SK-N-SH (cell line): ENCODE measurements around the gene SCARB2. TPM values are rescaled to one million over a fixed set of nuclear protein-coding genes. Genes with fewer than 3 reads are reported as not detected.

Experiments used
- CTCF ChIA-PET: fragments of 300-600, 350-600 bp; formaldehyde crosslinking; extraction: SDS; loops from one replicate; lab custom pipeline; 2021; lab: Yijun Ruan, JAX
- POLR2A ChIA-PET: fragments of 350-600 bp; sonication (Branson Sonifier 250); formaldehyde crosslinking; extraction: SDS; loops from one replicate; lab custom pipeline; 2020; ENCODE audit warnings: antibody characterized with exemption, inconsistent platforms; lab: Yijun Ruan, JAX
- DNase-seq: peaks from one replicate; pipeline ENCODE4 v3.0.0; 2012
- H2AFZ ChIP-seq: fragments of 200-600 bp; sonication (generic); 2 replicates; pipeline ENCODE4 v1.8.1; 2016; ENCODE audit warnings: antibody characterized with exemption, mild to moderate bottlenecking, low read depth
- H3F3A ChIP-seq: fragments of 200-600 bp; sonication (generic); replicated peaks from 2 replicates; pipeline ENCODE3; 2016; ENCODE audit warnings: antibody characterized with exemption, mild to moderate bottlenecking; ENCODE audit not compliant: insufficient read depth
- H3K27ac ChIP-seq, 2 experiments: fragments of 200-500 bp in 1 of 2; fragments of 200-600 bp in 1 of 2; sonication (Bioruptor generic) in 1 of 2; sonication (generic), shearing (Covaris generic) in 1 of 2; 2 replicates each; pipeline versions ENCODE4 v1.5.1 to v1.6.1; 2014 to 2016; ENCODE audit warnings: low read depth in 2 of 2, inconsistent platforms in 1 of 2, low read length in 1 of 2, mild to moderate bottlenecking in 1 of 2, mixed read lengths in 1 of 2
- H3K27me3 ChIP-seq: fragments of 200-600 bp; sonication (generic), shearing (Covaris generic); 2 replicates; pipeline ENCODE4 v1.6.1; 2016; ENCODE audit warnings: mixed run types; ENCODE audit not compliant: insufficient read depth
- H3K36me3 ChIP-seq, 2 experiments: fragments of 200-500 bp in 1 of 2; fragments of 200-600 bp in 1 of 2; sonication (Bioruptor generic) in 1 of 2; sonication (generic) in 1 of 2; replicated peaks in 1 of 2; 2 replicates each; pipeline versions ENCODE3 to v1.5.1; 2014 to 2016; ENCODE audit warnings: low read length in 1 of 2, mild to moderate bottlenecking in 1 of 2; ENCODE audit not compliant: insufficient read depth in 2 of 2, control insufficient read depth in 1 of 2
- H3K4me1 ChIP-seq, 2 experiments: fragments of 200-500 bp in 1 of 2; fragments of 200-600 bp in 1 of 2; sonication (Bioruptor generic) in 1 of 2; sonication (generic), shearing (Covaris generic) in 1 of 2; 2 replicates each; pipeline versions ENCODE4 v1.5.1 to v1.6.1; 2014 to 2016; ENCODE audit warnings: low read depth in 1 of 2, low read length in 1 of 2, mixed run types in 1 of 2; ENCODE audit not compliant: insufficient read depth in 2 of 2, control insufficient read depth in 1 of 2
- H3K4me2 ChIP-seq: fragments of 200-600 bp; sonication (generic), shearing (Covaris generic); 2 replicates; pipeline ENCODE4 v1.6.1; 2017; ENCODE audit warnings: mixed run types
- H3K4me3 ChIP-seq, 2 experiments: fragments of 200-500 bp in 1 of 2; fragments of 200-600 bp in 1 of 2; sonication (Bioruptor generic) in 1 of 2; sonication (generic), shearing (Covaris generic) in 1 of 2; 2 replicates each; pipeline versions ENCODE4 v1.5.1 to v1.8.1; 2014 to 2016; ENCODE audit warnings: low read depth in 2 of 2, inconsistent platforms in 1 of 2, low read length in 1 of 2, mild to moderate bottlenecking in 1 of 2, mixed read lengths in 1 of 2, moderate library complexity in 1 of 2
- H3K79me2 ChIP-seq: fragments of 200-600 bp; sonication (generic); 2 replicates; pipeline ENCODE4 v1.8.1; 2017; ENCODE audit warnings: mild to moderate bottlenecking; ENCODE audit not compliant: insufficient read depth
- H3K9ac ChIP-seq: fragments of 200-600 bp; sonication (generic); 2 replicates; pipeline ENCODE4 v1.6.1; 2017; ENCODE audit warnings: mixed run types
- H3K9me2 ChIP-seq: fragments of 200-600 bp; sonication (generic); 2 replicates; pipeline ENCODE4 v1.6.1; 2017; ENCODE audit warnings: mixed run types
- H3K9me3 ChIP-seq: fragments of 200-600 bp; sonication (generic); 2 replicates; pipeline ENCODE4 v1.6.1; 2017; ENCODE audit warnings: mixed run types, mild to moderate bottlenecking, moderate library complexity
- H4K20me1 ChIP-seq: fragments of 200-600 bp; sonication (generic); 2 replicates; pipeline ENCODE4 v1.6.1; 2017; ENCODE audit warnings: mild to moderate bottlenecking, mixed run types; ENCODE audit not compliant: insufficient read depth
- EZH2phosphoT487 ChIP-seq: fragments of 200-600 bp; sonication (generic); IDR thresholded peaks from 2 replicates; pipeline ENCODE4 v1.6.1; 2017; ENCODE audit warnings: low read depth, mixed run types, mild to moderate bottlenecking, antibody characterized with exemption, moderate library complexity, borderline replicate concordance
- FOSL2 ChIP-seq: IDR thresholded peaks from 2 replicates; pipeline ENCODE4 v1.4.0; 2012; ENCODE audit warnings: low read depth, mild to moderate bottlenecking, moderate library complexity, borderline replicate concordance
- FOXM1 ChIP-seq: IDR thresholded peaks from 2 replicates; pipeline ENCODE4 v1.4.0; 2012; ENCODE audit warnings: low read depth, mild to moderate bottlenecking
- GABPA ChIP-seq: IDR thresholded peaks from 2 replicates; pipeline ENCODE4 v1.4.0; 2012; ENCODE audit warnings: low read depth, mild to moderate bottlenecking
- GATA2 ChIP-seq: sonication (generic); formaldehyde crosslinking; IDR thresholded peaks from 2 replicates; pipeline ENCODE4 v1.5.0; 2020; ENCODE audit warnings: mild to moderate bottlenecking, missing genetic modification reagents
- MEF2A ChIP-seq: IDR thresholded peaks from 2 replicates; pipeline ENCODE4 v1.4.0; 2012; ENCODE audit warnings: low read depth, borderline replicate concordance
- MXI1 ChIP-seq: IDR thresholded peaks from 2 replicates; pipeline ENCODE4 v1.6.1; 2012; ENCODE audit warnings: mild to moderate bottlenecking, low read depth, low read length, improper control_type of control experiment
- NFIC ChIP-seq: IDR thresholded peaks from 2 replicates; pipeline ENCODE4 v1.4.0; 2012; ENCODE audit warnings: borderline replicate concordance
- NRF1 ChIP-seq: IDR thresholded peaks from 2 replicates; pipeline ENCODE4 v1.6.1; 2012; ENCODE audit warnings: low read depth, mild to moderate bottlenecking, low read length
- POLR2AphosphoS5 ChIP-seq: IDR thresholded peaks from 2 replicates; pipeline ENCODE4 v1.6.1; 2012; ENCODE audit warnings: low read depth, low read length
- RFX5 ChIP-seq: IDR thresholded peaks from 2 replicates; pipeline ENCODE4 v1.6.1; 2012; ENCODE audit warnings: mild to moderate bottlenecking, improper control_type of control experiment, low read length
- RXRA ChIP-seq: IDR thresholded peaks from 2 replicates; pipeline ENCODE4 v1.4.0; 2012; ENCODE audit warnings: low read depth, mild to moderate bottlenecking, borderline replicate concordance
- SIN3A ChIP-seq: IDR thresholded peaks from 2 replicates; pipeline ENCODE4 v1.6.1; 2012; ENCODE audit warnings: low read depth, mild to moderate bottlenecking, low read length, moderate library complexity, borderline replicate concordance
- SMC3 ChIP-seq: IDR thresholded peaks from 2 replicates; pipeline ENCODE4 v1.6.1; 2012; ENCODE audit warnings: low read depth, low read length, improper control_type of control experiment
- TAF1 ChIP-seq: IDR thresholded peaks from 2 replicates; pipeline ENCODE4 v1.6.1; 2012; ENCODE audit warnings: low read depth, mild to moderate bottlenecking, low read length, moderate library complexity, borderline replicate concordance
- TEAD4 ChIP-seq: IDR thresholded peaks from 2 replicates; pipeline ENCODE4 v1.4.0; 2012; ENCODE audit warnings: mild to moderate bottlenecking, borderline replicate concordance; ENCODE audit not compliant: insufficient read depth
- WGBS: methylation state at CpG from one replicate; pipeline ENCODE4 v1.1.6; 2017; ENCODE audit warnings: low lambda C conversion rate; 5-methylcytosine and 5-hydroxymethylcytosine counted together
- polyA plus RNA-seq, 3 experiments: library from polyadenylated mRNA; depleted of rRNA; stranded (reverse); fragments of >200 nt; gene quantifications; 2 replicates each; pipeline ENCODE4 v1.2.3, GENCODE V29; 2012
- TF ChIP-seq, protein P1 (sequence below): IDR thresholded peaks from 2 replicates; pipeline ENCODE4 v1.4.0; 2012; ENCODE audit warnings: low read depth, borderline replicate concordance
- TF ChIP-seq, protein P2 (sequence below): fragments of 150-350 bp; IDR thresholded peaks from 2 replicates; pipeline ENCODE4 v1.6.1; 2017; ENCODE audit warnings: antibody characterized with exemption, low read length, low read depth, borderline replicate concordance
- TF ChIP-seq, protein P3 (sequence below): IDR thresholded peaks from 2 replicates; pipeline ENCODE4 v1.6.1; 2012; ENCODE audit warnings: mild to moderate bottlenecking, low read depth, low read length, moderate library complexity
- TF ChIP-seq, protein P4 (sequence below): fragments of 150-350 bp; IDR thresholded peaks from 2 replicates; pipeline ENCODE4 v1.6.1; 2016; ENCODE audit warnings: mild to moderate bottlenecking, low read depth, low read length
- TF ChIP-seq, protein P5 (sequence below): fragments of 200-600 bp; sonication (generic); IDR thresholded peaks from 2 replicates; pipeline ENCODE4 v1.6.1; 2017; ENCODE audit warnings: antibody characterized with exemption, mild to moderate bottlenecking, moderate library complexity

The SCARB2 gene
- polyA plus RNA-seq, 1 of the 3 experiments (the other 2 are of a cell fraction) = 82.6 TPM

DNA sequence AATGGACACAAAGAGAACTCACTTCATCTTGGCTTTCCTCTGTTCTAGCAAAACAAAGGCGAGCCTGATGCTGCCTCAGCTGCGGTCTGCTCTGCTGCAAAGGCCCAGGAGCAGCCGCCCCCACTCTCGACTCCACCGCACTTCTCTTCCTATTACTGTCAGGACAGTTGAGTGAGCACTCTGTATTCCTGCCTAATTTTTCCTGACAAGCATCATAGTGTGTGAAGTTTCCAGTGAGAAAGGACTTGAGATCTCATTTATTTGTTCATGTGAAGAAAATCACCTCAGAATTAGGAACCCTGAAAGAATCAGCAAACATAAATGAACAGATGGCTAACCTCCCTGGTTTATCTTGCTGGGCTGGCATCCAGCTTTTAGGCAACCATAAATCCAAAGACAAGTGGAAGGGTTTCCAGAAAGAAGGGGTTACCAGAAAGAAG lies 15.6 kb downstream of the SCARB2 start:
- H3K36me3 ChIP-seq = peaks cover 19 to 22% of the 10 kb centered on the region in 2 experiments
- H3K79me2 ChIP-seq = peaks cover 77% of the 10 kb centered on the region
- H3K4me3 ChIP-seq = 0 out of 4 replicates have a peak overlapping the region, but pooled peaks have one; percentile 1 to 14
- H3K4me2 ChIP-seq = peak overlapping the region; percentile 58
- no peaks in the 10 kb centered on the region for H3K9me3 ChIP-seq
- H3K27ac ChIP-seq = peak overlapping the region; percentile 73 to 99
- ChIA-PET POLR2A (interaction anchor here (0.7 to 2.9 kb wide), 5 partner anchors 10 to 109 kb away, joined by 3 to 16 read pairs (median 5); partner anchors contain the start of gene SCARB2), CTCF (interaction anchor here (0.7 to 5.9 kb wide), 4 partner anchors 8 to 18 kb away, joined by 4 to 37 read pairs (median 4); partner anchors contain the start of gene SCARB2)
- H3K9me2 ChIP-seq = no peaks in the 10 kb centered on the region
- WGBS = 11% methylated on average over 5 of the region's 5 CpGs
- DNase-seq = peak; percentile 58
- peaks cover 27% of the 10 kb centered on the region for H3F3A ChIP-seq
- peak overlapping the region; percentile 32 for H2AFZ ChIP-seq
- H3K9ac ChIP-seq = peak overlapping the region; percentile 9; the same call in 1 of the 2 replicates
- no peaks in the 10 kb centered on the region for H3K27me3 ChIP-seq
- peaks cover 4% of the 10 kb centered on the region; the same call in 1 of the 2 replicates for H4K20me1 ChIP-seq
- peaks cover 27 to 46% of the 10 kb centered on the region in 2 experiments for H3K4me1 ChIP-seq
- no peak for TF ChIP-seq EZH2phosphoT487
- TF ChIP-seq, protein P1, sequence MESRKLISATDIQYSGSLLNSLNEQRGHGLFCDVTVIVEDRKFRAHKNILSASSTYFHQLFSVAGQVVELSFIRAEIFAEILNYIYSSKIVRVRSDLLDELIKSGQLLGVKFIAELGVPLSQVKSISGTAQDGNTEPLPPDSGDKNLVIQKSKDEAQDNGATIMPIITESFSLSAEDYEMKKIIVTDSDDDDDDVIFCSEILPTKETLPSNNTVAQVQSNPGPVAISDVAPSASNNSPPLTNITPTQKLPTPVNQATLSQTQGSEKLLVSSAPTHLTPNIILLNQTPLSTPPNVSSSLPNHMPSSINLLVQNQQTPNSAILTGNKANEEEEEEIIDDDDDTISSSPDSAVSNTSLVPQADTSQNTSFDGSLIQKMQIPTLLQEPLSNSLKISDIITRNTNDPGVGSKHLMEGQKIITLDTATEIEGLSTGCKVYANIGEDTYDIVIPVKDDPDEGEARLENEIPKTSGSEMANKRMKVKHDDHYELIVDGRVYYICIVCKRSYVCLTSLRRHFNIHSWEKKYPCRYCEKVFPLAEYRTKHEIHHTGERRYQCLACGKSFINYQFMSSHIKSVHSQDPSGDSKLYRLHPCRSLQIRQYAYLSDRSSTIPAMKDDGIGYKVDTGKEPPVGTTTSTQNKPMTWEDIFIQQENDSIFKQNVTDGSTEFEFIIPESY = 0 out of 2 replicates have a peak, but pooled peaks have one; percentile 27
- TF ChIP-seq RFX5 = no peak
- no peak for TF ChIP-seq GABPA
- no peak for TF ChIP-seq SMC3
- TF ChIP-seq NFIC = peak; percentile 82; the same call in 1 of the 2 replicates
- TF ChIP-seq GATA2 (CRISPR knock-in tag) = peak; percentile 36; the same call in 1 of the 2 replicates
- TF ChIP-seq FOSL2 = no peak
- TF ChIP-seq NRF1 = no peak
- TF ChIP-seq TEAD4 = 0 out of 2 replicates have a peak, but pooled peaks have one; percentile 26
- TF ChIP-seq, protein P2, sequence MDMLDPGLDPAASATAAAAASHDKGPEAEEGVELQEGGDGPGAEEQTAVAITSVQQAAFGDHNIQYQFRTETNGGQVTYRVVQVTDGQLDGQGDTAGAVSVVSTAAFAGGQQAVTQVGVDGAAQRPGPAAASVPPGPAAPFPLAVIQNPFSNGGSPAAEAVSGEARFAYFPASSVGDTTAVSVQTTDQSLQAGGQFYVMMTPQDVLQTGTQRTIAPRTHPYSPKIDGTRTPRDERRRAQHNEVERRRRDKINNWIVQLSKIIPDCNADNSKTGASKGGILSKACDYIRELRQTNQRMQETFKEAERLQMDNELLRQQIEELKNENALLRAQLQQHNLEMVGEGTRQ = no peak
- TF ChIP-seq, protein P3, sequence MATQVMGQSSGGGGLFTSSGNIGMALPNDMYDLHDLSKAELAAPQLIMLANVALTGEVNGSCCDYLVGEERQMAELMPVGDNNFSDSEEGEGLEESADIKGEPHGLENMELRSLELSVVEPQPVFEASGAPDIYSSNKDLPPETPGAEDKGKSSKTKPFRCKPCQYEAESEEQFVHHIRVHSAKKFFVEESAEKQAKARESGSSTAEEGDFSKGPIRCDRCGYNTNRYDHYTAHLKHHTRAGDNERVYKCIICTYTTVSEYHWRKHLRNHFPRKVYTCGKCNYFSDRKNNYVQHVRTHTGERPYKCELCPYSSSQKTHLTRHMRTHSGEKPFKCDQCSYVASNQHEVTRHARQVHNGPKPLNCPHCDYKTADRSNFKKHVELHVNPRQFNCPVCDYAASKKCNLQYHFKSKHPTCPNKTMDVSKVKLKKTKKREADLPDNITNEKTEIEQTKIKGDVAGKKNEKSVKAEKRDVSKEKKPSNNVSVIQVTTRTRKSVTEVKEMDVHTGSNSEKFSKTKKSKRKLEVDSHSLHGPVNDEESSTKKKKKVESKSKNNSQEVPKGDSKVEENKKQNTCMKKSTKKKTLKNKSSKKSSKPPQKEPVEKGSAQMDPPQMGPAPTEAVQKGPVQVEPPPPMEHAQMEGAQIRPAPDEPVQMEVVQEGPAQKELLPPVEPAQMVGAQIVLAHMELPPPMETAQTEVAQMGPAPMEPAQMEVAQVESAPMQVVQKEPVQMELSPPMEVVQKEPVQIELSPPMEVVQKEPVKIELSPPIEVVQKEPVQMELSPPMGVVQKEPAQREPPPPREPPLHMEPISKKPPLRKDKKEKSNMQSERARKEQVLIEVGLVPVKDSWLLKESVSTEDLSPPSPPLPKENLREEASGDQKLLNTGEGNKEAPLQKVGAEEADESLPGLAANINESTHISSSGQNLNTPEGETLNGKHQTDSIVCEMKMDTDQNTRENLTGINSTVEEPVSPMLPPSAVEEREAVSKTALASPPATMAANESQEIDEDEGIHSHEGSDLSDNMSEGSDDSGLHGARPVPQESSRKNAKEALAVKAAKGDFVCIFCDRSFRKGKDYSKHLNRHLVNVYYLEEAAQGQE = no peak
- TF ChIP-seq, protein P4, sequence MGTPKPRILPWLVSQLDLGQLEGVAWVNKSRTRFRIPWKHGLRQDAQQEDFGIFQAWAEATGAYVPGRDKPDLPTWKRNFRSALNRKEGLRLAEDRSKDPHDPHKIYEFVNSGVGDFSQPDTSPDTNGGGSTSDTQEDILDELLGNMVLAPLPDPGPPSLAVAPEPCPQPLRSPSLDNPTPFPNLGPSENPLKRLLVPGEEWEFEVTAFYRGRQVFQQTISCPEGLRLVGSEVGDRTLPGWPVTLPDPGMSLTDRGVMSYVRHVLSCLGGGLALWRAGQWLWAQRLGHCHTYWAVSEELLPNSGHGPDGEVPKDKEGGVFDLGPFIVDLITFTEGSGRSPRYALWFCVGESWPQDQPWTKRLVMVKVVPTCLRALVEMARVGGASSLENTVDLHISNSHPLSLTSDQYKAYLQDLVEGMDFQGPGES = no peak
- TF ChIP-seq, protein P5, sequence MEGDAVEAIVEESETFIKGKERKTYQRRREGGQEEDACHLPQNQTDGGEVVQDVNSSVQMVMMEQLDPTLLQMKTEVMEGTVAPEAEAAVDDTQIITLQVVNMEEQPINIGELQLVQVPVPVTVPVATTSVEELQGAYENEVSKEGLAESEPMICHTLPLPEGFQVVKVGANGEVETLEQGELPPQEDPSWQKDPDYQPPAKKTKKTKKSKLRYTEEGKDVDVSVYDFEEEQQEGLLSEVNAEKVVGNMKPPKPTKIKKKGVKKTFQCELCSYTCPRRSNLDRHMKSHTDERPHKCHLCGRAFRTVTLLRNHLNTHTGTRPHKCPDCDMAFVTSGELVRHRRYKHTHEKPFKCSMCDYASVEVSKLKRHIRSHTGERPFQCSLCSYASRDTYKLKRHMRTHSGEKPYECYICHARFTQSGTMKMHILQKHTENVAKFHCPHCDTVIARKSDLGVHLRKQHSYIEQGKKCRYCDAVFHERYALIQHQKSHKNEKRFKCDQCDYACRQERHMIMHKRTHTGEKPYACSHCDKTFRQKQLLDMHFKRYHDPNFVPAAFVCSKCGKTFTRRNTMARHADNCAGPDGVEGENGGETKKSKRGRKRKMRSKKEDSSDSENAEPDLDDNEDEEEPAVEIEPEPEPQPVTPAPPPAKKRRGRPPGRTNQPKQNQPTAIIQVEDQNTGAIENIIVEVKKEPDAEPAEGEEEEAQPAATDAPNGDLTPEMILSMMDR = no peak
- no peak for TF ChIP-seq MXI1
- no peak for TF ChIP-seq MEF2A
- no peak; the same call in 1 of the 2 replicates for TF ChIP-seq TAF1
- TF ChIP-seq FOXM1 = no peak
- TF ChIP-seq RXRA = no peak
- no peak for TF ChIP-seq POLR2AphosphoS5
- no peak for TF ChIP-seq SIN3A
